ES-I3 (cell line): ENCODE data around the gene ASCL3.

ENCODE experiments used
- H3K36me3 ChIP-seq: 2 replicates; pipeline ENCODE4 v1.6.1; 2013; ENCODE audit warnings: mild to moderate bottlenecking, low read length, control low read depth, moderate library complexity; ENCODE audit not compliant: insufficient read depth
- H3K4me1 ChIP-seq: 2 replicates; pipeline ENCODE4 v1.6.1; 2013; ENCODE audit warnings: mild to moderate bottlenecking, control low read depth, low read length; ENCODE audit not compliant: insufficient read depth
- H3K9ac ChIP-seq: 2 replicates; pipeline ENCODE4 v1.6.1; 2013; ENCODE audit warnings: low read depth, mild to moderate bottlenecking, low read length, moderate library complexity
- H3K9me3 ChIP-seq: 2 replicates; pipeline ENCODE4 v1.6.1; 2013; ENCODE audit warnings: mild to moderate bottlenecking, low read length, moderate library complexity; ENCODE audit not compliant: control insufficient read depth, insufficient read depth

ASCL3 gene

GRCh38 chr11:8933931-8934330 is 8.9 kb downstream of the ASCL3 start:
- Histone ChIP-seq H3K4me1 (peaks cover 29% of the 10 kb centered on the region), H3K9me3 (no peaks in the 10 kb centered on the region), H3K36me3 (no peaks in the 10 kb centered on the region; the same call in 1 of the 2 replicates), H3K9ac (no peak overlapping the region)

- no peaks in the 10 kb centered on the region; the same call in 1 of the 2 replicates for H3K36me3 ChIP-seq
- no peak within 1 kb of the TSS; the same call in 1 of the 2 replicates for H3K9ac ChIP-seq
- H3K4me1 ChIP-seq, result peaks cover 29% of the 10 kb centered on the region
- no peaks in the 10 kb centered on the region for H3K9me3 ChIP-seq
Observed at GRCh38 chr11:8932564-8933180, 10.1 kb downstream of the ASCL3 start, which contains the start of gene C11orf16. Gene C11orf16 (minus strand): TSS chr11:8932947. CDS start chr11:8932308, 639 bp downstream.

GRCh38 chr11:8930456-8931175 is 12.2 kb downstream of the ASCL3 start:
- Histone ChIP-seq H3K9ac (no peak overlapping the region), H3K4me1 (peaks cover 29% of the 10 kb centered on the region), H3K9me3 (no peaks in the 10 kb centered on the region), H3K36me3 (no peaks in the 10 kb centered on the region; the same call in 1 of the 2 replicates)

GRCh38 chr11:8928981-8929615 is 13.7 kb downstream of the ASCL3 start:
- Histone ChIP-seq H3K36me3 (no peaks in the 10 kb centered on the region; the same call in 1 of the 2 replicates), H3K9ac (no peak overlapping the region), H3K9me3 (no peaks in the 10 kb centered on the region), H3K4me1 (peaks cover 18% of the 10 kb centered on the region)

GRCh38 chr11:8928205-8928604 is 14.6 kb downstream of the ASCL3 start:
- no peak overlapping the region for H3K9ac ChIP-seq
- H3K4me1 ChIP-seq, result peaks cover 12% of the 10 kb centered on the region
- no peaks in the 10 kb centered on the region for H3K9me3 ChIP-seq
- no peaks in the 10 kb centered on the region; the same call in 1 of the 2 replicates for H3K36me3 ChIP-seq

GRCh38 chr11:8927233-8927632 is 15.6 kb downstream of the ASCL3 start:
- Histone ChIP-seq H3K9me3 (no peaks in the 10 kb centered on the region), H3K36me3 (no peaks in the 10 kb centered on the region; the same call in none of the 2 replicates), H3K4me1 (peaks cover 4% of the 10 kb centered on the region; the same call in 1 of the 2 replicates), H3K9ac (no peak overlapping the region)

- no peaks in the 10 kb centered on the region; the same call in none of the 2 replicates for H3K36me3 ChIP-seq
- no peak overlapping the region for H3K9ac ChIP-seq
- H3K4me1 ChIP-seq, result no peaks in the 10 kb centered on the region
- H3K9me3 ChIP-seq, result no peaks in the 10 kb centered on the region
Observed at GRCh38 chr11:8926236-8926635, 16.6 kb downstream of the ASCL3 start.

GRCh38 chr11:8925711-8926110 is 17.1 kb downstream of the ASCL3 start:
- Histone ChIP-seq H3K36me3 (peaks cover 2% of the 10 kb centered on the region), H3K9me3 (no peaks in the 10 kb centered on the region), H3K9ac (no peak overlapping the region), H3K4me1 (no peaks in the 10 kb centered on the region)

GRCh38 chr11:8922691-8923090 is 20.1 kb downstream of the ASCL3 start:
- Histone ChIP-seq H3K36me3 (peaks cover 27% of the 10 kb centered on the region), H3K9ac (no peak overlapping the region), H3K9me3 (no peaks in the 10 kb centered on the region), H3K4me1 (peaks cover 9% of the 10 kb centered on the region)

- Histone ChIP-seq H3K4me1 (peaks cover 24% of the 10 kb centered on the region), H3K9me3 (no peaks in the 10 kb centered on the region), H3K9ac (no peak overlapping the region), H3K36me3 (peaks cover 38% of the 10 kb centered on the region)
Observed at GRCh38 chr11:8917157-8917825, 25.5 kb downstream of the ASCL3 start.

GRCh38 chr11:8914661-8915018 is 28.2 kb downstream of the ASCL3 start:
- Histone ChIP-seq H3K36me3 (peaks cover 28% of the 10 kb centered on the region), H3K4me1 (peaks cover 24% of the 10 kb centered on the region), H3K9me3 (no peaks in the 10 kb centered on the region), H3K9ac (no peak overlapping the region)

- H3K4me1 ChIP-seq, result peaks cover 24% of the 10 kb centered on the region
- H3K36me3 ChIP-seq, result peaks cover 24% of the 10 kb centered on the region
- H3K9me3 ChIP-seq, result no peaks in the 10 kb centered on the region
- H3K9ac ChIP-seq, result peak overlapping the region; percentile 4; the same call in 1 of the 2 replicates
Observed at GRCh38 chr11:8913961-8914660, 28.7 kb downstream of the ASCL3 start.

GRCh38 chr11:8911029-8911823 is 31.6 kb downstream of the ASCL3 start, which contains the start of gene AKIP1:
Gene AKIP1 (plus strand): TSS chr11:8911189. CDS start chr11:8911450, 261 bp downstream.
- peaks cover 3% of the 10 kb centered on the region; the same call in 1 of the 2 replicates for H3K4me1 ChIP-seq
- H3K9me3 ChIP-seq, result no peaks in the 10 kb centered on the region
- peak within 1 kb of the TSS; percentile 95 for H3K9ac ChIP-seq
- 0 out of 2 replicates have a peak, but pooled peaks cover 5% of the 10 kb centered on the region for H3K36me3 ChIP-seq
